GM18858 (cell line): ENCODE results near the gene FAM184A.
"Not testable (repeated sequence)": the region's sequence is repeated elsewhere in the genome, so short reads cannot be mapped to it uniquely, and the experiment has no call there.

Source experiments
- ATAC-seq: cut with Tn5 transposase; IDR thresholded peaks from one replicate; pipeline ENCODE4 v1.9.1; 2021; ENCODE audit not compliant: unreplicated experiment

FAM184A gene

DNA sequence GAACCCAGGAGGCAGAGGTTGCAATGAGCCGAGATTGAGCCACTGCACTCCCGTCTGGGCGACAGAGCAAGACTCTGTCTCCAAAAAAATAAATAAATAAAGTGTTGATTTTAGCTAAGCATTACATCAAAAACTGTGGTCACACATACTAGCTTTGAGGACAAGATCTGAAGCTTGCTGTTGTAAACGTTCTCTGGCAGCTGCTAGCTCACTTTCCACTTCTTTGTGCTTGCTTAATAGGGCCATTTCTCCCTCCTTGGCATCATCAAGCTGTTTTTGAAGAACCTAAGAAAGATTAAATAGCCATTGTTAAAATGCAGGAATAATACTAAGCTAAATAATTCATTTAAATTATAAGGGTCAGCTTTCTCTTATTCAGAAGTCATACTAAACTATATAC, 55.7 kb downstream of the FAM184A start:
- ATAC-seq, result no peak

DNA sequence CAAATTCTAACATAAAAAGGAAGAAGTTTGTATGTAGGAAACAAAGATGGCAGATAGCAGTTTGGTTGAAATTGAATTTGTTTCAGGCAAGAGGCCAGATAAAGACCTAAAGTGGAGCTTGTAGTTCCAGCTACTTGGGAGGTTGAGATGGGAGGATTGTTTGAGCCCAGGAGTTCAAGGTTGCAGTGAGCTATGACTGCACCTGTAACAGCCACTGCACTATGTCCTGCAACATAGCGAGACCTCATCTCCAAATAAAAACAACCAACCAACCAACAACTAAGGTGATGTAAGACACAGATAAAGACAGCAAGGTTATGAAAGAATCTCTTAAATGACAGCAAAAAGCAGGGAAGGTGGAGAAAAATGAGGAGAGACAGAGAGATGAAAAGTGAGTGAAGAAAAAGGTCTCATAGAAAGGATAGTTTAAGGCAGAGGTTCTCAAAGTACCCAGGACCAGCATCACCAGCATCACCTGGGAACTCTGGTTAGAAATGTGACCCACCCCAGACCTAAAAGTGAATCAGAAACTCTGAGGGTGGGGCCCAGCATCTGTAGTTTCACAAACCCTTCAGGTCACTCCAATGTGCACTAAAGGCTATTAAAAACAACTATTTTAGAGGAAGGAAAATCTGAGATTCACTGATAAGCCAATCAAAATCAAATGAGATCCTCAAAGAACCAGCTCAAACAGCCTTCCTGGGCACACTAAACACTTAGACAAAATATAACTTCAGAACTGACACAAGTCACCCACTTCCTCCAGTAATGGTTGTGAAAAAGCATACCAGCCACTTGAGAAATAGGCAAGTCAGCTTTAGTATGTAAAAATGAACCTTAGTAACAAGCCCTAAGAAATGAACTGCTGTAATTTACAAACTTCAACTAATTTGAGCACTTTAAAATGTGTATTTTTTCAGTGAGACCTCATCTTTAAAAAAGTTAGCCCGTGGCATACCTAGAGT, 57.6 kb downstream of the FAM184A start:
- ATAC-seq, result no peak

DNA sequence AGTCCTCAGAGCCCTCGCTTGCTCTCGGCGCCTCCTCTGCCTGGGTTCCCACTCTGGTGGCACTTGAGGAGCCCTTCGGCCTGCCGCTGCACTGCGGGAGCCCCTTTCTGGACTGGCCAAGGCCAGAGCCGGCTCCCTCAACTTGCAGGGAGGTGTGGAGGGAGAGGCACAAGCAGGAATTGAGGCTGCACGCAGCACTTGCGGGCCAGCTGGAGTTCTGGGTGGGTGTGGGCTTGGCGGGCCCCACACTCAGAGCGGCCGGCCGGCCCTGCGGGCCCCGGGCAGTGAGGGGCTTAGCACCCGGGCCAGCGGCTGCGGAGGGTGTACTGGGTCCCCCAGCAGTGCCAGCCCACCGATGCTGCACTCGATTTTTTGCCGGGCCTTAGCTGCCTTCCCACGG, 63.3 kb downstream of the FAM184A start:
- not testable (repeated sequence) for ATAC-seq

DNA sequence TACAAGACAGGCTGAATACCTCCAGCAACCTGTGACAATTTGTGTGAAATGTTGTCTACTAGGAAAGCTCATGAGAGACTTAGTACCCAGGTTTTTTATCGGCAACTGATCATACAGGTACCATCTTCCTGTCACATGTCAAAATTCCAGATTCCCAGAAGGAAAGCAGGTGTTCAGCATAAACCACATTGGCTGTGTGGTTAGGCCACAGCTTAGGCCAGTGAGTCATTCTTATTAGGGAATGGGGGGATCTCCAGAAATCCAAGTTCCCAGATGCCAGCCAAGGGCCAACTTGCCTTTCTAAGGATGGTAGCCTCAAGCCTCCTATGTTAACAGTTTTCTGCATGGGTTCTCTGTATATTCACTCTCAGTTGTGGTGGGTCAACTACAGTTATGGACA, 65.9 kb downstream of the FAM184A start:
- ATAC-seq, result no peak

DNA sequence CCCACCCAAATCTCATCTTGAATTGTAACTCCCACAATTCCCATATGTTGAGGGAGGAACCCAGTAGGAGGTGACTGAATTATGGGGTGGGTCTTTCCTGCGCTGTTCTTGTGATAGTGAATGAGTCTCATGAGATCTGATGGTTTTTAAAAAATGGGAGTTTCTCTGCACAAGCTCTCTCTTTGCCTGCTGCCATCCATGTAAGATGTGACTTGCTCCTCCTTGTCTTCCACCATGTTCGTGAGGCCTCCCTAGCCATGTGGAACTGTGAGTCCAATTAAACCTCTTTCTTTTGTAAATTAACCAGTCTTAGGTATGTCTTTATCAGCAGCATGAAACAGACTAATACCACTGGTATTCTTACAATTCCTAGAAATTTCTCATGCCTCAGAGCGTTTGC, 69.2 kb downstream of the FAM184A start:
- ATAC-seq, result not testable (repeated sequence)

DNA sequence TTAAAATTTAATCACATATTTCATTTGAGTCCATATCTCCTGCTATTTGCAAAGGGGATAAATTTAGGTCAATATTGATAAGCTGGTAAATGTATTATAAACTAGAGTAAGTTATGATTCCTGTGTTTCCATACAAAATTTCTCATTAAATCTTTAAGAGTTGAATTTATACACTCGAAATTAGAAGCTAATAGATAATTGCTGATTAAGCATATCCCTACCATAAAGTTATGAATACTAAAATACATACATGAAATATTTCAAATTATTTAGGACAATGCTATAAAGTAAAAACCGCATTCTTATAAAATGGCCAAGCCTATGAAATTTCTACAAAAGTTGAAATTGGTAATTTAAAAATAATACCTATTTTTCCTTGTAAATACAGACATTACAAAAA, 71.5 kb downstream of the FAM184A start:
- no peak for ATAC-seq

DNA sequence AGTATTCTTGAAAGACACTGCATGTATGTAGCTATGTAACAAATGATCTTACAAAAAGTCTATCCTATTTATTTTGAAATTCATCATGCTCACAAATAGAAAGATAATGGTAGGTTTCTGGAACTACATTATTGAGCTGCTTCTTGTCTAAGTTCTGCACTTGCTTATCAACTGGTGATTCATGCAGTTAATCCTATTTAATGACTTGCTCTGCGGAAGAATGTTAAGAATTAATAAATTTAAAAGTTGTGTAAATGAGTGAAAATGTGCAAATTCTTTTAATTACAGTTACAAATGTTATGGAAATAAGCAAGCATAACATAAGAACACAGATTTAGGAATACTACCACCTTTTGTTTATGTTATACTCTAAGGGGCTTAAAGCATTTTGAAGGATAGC, 76.4 kb downstream of the FAM184A start:
- no peak for ATAC-seq

DNA sequence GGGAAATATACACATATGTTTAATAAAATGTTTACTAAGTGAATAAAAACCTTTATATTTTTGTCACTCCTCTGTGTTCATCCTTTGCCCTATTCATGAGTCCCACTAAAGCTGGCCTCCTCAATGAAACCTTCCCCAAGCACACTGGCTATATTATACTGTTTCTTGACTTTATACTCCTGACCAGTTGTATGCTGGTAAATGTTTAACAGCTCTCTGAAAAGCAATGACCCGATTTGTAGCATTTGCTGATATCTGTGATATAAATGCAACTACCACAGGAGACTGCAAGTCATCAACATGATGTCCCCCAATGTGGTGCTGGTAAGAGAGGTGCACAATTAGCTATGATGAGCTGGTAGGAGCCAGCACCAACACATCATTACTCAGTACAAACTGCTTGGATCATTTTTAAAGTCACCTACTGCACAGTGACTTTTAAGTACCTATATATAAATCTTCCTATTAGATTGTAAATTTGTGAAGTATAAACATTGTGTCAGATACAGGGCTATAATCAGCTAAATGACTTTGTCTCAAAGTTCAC, 78.9 kb downstream of the FAM184A start:
- no peak for ATAC-seq

DNA sequence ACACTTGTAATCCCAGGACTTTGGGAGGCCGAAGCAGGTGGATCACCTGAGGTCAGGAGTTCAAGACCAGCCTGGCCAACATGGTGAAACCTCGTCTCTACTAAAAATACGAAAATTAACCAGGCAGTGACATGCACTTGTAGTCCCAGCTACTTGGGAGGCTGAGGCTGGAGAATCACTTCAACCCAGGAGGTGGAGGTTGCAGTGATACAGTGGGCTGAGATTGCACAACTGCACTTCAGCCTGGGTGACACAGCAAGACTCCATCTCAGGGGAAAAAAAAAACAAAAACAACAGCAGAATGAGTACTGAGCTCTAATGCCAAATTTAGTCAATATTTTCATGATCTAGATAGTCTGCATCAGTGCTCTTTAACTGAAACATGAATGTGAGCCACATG, 81.0 kb downstream of the FAM184A start:
- not testable (repeated sequence) for ATAC-seq

DNA sequence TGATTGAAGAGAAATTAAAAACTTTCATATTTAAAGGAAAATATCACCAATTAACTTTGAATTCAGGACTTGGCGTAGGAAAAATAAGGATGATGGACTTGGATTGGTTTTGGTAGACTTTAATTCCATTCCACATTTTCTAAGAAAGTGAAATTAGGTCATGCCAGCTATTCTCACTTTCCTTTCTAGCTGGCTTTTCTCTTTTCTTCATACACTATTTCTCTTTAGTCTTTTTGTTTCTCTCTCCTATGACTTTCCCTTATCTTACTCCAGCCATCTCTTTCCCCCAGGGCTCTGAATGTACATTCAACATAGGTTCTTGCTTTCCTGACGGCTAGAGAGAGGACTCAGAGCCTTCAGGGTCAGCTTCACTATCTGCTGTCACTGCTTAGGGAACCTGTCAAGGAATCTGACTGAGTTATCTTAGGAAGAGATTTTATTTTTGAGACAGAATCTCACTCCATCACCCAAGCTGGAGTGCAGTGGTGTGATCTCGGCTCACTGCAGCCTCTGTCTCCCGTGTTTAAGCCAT, 82.1 kb downstream of the FAM184A start:
- no peak for ATAC-seq

DNA sequence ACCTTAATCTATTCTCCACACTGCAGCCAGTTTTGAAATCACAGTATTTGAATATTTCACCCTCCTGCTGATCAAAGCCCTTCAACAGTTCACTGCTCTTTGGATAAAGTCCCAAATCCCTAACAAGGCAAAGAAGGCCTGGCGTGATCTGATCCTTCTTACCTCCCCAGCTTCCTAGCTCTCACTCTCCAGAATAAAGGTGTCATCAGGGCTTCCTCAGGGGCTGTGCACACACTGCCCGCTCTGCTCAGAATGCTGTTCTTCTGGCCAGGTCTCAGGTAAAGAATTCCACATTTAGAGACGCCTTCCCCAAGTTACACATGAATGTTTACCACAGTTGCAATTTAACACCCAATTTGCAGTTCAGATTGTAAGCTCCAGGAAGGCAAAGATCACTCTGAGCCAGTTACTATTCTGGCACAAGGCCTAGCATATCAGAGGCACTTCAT, 84.6 kb downstream of the FAM184A start:
- ATAC-seq, result no peak

DNA sequence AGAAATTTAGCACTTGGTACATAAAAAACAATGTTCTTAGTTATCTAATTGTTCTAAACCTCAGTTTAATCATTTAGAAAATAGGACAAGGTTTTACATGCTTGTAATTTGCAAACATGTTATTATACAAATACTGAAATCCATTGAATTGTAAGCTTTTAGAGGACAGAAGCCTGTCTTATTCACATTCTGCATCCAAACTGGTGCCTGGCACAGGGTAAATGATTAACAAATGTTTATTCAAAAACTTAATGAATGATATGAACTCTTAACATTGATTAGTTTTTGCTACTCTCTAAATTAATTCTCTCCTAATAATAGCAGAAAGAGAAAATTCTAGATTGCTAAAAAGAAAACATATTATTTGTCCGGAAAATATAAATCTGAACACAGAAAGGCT, 85.1 kb downstream of the FAM184A start:
- no peak for ATAC-seq

DNA sequence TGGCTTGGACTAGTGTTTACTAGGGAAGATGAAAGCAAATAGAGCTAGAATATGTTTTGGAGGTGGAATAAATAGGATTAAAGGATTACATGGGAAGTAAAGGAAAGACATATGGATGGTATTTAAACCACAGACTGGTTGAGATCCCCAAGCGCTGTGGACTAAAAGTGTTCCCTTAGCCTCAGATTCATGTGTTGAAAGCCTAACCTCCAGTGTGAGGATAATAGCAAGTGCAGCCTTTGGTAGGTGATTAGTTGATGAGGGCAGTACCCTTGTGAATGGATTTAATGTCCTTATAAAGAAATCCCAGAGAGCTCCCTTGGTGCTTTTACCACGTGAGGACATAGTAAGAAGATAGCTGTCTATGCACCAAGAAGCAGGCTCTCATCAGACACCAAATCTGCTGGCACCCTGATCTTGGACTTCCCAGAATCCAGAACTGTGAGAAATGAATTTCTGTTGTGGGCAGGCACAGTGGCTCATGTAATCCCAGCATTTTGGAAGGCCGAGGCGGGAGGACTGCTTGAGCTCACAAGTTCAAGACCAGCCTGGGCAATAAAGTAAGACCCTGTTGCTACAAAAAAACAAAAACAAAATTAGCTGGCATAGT, 86.2 kb downstream of the FAM184A start:
- ATAC-seq, result no peak

DNA sequence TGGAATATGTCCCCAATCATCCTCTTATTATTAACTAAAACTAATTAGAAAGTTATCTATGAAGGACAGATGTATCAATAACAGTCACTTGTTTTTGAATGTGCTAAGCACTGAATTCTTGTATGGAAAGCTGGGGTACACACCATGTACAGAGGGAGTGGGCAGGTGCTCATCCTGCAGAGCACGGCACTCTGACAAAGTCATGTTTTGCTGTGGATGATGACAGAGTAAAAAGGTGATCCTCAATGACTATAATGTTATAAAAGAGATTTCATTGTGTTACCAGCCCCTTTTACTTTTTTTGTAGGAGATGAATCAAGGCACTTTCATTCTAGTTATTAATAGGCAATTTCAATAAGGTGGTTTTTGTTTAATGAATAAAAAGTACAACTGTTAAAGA, 92.2 kb downstream of the FAM184A start:
- no peak for ATAC-seq

DNA sequence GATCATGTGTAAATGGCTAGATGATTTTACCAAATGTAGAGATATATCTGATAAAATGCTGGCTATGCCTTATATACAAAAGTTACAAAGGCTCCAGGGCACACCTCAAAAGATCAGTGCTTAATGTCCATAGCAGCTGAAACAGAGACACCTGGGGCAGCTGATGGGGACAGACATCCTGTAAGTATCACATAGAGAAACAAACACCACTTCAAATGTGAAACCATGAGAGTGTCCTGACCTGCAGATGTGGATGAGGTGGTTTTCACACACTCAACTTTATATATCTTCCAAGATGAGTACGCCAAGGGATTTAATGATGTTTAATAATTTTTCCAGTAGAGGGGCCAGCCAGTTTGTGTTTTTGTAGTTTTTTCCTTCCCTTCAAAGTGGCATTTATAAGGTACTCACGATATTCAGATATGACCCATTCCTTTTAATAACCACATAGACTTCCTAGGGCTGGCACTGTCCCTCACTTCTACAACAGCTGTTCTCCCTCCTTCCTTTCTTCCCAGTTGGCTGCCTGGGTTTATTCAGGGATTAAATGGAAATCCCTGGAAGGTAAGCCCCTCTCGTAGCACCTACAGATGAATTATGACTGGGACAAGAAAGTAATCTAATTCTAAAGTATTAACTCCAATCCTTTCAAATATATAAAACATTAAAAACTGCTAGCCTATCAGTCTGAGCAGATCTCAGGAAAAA, 93.2 kb downstream of the FAM184A start:
- ATAC-seq, result no peak

DNA sequence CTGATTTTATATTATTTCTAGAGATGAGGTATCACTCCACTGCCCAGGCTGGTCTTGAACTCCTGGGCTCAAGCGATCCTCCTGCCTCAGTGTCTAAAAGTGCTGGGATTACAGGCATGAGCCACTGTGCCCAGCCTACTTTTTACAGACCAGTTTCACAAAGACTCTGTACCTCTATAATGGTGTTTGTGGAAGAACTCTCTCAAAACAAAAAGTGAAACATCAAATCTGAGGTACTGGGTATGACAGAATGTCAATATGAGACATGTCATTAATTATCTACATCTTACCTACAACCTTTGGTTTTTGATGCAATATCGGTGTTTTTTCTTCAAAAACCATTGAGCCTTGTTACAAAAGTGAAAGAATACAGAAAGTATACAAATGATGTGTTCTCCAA, 94.1 kb downstream of the FAM184A start:
- peak; percentile 44 for ATAC-seq

DNA sequence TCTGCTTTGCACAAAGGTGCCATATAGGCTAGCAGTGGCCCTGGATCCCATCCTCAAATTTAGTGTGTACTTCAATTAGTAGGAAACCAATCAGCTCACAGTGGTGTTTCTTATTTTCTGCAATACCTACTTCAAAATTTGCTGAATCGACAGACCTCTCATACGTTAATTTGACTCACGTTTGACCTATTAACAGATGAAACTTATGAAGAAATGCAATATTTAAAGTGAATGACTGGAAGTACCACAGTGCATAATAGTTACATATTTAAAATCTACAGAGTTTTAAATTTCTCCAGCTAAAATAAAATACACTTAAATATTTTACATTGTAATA, 95.9 kb downstream of the FAM184A start:
- no peak for ATAC-seq

DNA sequence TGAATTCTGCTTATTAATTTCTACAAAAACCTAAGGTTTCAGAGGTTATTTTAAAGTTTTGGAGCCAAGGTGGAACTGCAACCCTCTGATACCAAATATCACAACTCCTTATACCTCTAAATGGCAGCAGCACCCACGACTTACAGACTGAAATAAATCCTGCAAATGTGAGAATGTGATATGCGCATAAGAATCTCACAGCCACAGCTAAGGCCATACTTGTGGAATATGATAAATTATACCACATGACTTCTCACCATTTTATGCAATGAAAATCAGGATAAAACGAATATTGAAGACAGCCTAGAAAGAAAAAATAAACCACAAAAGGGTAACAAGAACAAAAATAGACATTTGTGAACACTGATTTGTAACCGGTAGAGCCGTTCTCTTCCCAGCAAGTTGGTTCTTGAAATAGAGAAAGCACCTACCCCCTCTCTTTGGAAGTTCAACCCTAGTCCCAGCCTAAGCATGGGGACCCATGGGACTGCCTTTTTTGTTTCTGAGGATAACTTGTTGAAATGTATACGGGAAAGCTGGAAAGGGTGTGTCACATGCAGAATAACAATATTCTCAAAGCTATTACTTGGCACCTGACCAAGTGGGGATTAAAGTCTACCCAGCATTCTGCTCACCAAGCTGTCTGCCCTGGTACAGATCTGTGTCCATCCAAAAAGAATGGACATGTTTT, 96.4 kb downstream of the FAM184A start:
- ATAC-seq, result no peak

DNA sequence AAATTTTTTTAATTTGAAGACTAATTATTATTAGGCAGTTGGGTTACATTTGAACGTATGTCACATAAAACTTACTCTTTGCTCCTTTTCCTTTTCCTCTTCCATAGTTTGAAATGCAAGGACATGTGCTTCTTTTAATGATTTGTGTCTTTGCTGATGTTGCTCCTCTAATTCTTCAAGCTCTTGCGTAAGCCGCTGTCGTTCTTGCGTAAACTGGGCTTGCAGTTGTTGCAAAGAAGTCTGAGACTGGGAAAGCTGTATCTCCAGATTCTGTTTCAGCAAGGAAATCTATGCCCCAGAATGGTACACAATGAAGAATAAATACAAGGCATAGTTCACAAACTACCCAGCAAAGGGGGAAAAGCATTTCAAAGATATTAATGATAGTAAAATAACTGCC, 98.4 kb downstream of the FAM184A start:
- ATAC-seq, result no peak

DNA sequence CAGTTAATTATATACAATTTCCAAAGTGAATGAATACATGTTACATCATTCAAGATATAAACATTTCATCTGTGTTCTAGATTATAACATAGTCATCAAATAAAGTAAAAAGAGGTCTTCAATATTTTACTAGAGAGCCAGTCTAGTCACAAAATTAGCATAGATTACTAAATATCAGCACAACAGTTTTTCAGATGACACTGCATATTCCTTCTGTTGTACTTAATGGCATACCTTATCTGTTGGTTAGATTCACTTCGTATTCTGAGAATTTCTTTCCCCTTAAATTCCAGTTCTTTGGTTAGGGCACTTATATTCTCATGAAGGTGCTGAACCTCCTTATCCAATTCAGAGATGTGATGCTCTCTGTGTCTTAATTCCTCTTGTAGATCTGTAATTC, 103.7 kb downstream of the FAM184A start:
- no peak for ATAC-seq

DNA sequence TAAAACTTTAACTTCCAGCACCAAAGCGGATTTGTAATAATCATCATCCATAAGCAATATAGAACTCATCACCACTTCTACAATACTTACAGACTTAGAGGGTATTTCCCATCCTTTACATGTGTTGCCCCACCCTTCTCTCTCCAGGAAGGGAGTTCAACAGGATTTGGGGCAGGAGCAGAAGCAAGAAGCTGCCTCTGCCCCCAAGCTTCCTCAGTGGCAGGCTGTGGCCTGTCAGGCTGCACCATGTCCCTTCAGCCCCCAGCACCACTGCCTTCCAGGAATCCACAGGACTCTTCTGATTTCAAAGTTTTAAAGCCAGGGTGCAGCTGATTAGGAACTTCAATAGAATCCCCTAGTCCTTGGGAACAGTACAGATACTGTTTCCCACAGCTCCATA, 106.8 kb downstream of the FAM184A start:
- ATAC-seq, result no peak
